Measurements from ENCODE around the gene ZNF625.

The ZNF625 gene

GRCh38 chr19:12156223-12157058 lies at the start of gene ZNF625:
Gene ZNF625 (minus strand): TSS chr19:12156734. CDS start chr19:12156558, 176 bp downstream.
- peak; percentile 85 for DNase-seq

GRCh38 chr19:12205296-12205695 lies 48.8 kb upstream of the ZNF625 start:
- no peak for DNase-seq

GRCh38 chr19:12202250-12202649 lies 45.7 kb upstream of the ZNF625 start:
- no peak for DNase-seq

GRCh38 chr19:12199757-12200419 lies 43.4 kb upstream of the ZNF625 start:
- DNase-seq, result no peak

- DNase-seq, result no peak
Observed at GRCh38 chr19:12198136-12198535, 41.6 kb upstream of the ZNF625 start.

- no peak for DNase-seq
Observed at GRCh38 chr19:12194827-12195731, 38.5 kb upstream of the ZNF625 start.

GRCh38 chr19:12187625-12188024 lies 31.1 kb upstream of the ZNF625 start:
- no peak for DNase-seq

GRCh38 chr19:12180377-12180776 lies 23.8 kb upstream of the ZNF625 start:
- no peak for DNase-seq

- DNase-seq, result no peak
Observed at GRCh38 chr19:12166626-12167025, 10.1 kb upstream of the ZNF625 start.

- DNase-seq, result no peak
Observed at GRCh38 chr19:12163826-12164225, 7.3 kb upstream of the ZNF625 start.

GRCh38 chr19:12162882-12163806 lies 6.6 kb upstream of the ZNF625 start, which contains the start of gene ZNF136:
Gene ZNF136 (plus strand): TSS chr19:12163096. CDS start chr19:12163204, 108 bp downstream.
- DNase-seq, result peak; percentile 80

GRCh38 chr19:12162513-12162881 lies 6.0 kb upstream of the ZNF625 start:
- no peak for DNase-seq

- DNase-seq, result no peak
Observed at GRCh38 chr19:12159773-12160414, 3.4 kb upstream of the ZNF625 start.

- DNase-seq, result no peak
Observed at GRCh38 chr19:12155324-12155860, 1.1 kb downstream of the ZNF625 start.

- no peak for DNase-seq
Observed at GRCh38 chr19:12145348-12145747, 11.2 kb downstream of the ZNF625 start.

GRCh38 chr19:12141405-12141736 lies 15.2 kb downstream of the ZNF625 start:
- no peak for DNase-seq

- peak; percentile 43 for DNase-seq
Observed at GRCh38 chr19:12140545-12141404, 15.8 kb downstream of the ZNF625 start.

- DNase-seq, result peak; percentile 77
Observed at GRCh38 chr19:12139885-12140544, 16.5 kb downstream of the ZNF625 start, which contains the start of gene ZNF20. Gene ZNF20 (minus strand): TSS chr19:12140350. CDS start chr19:12140182, 168 bp downstream.

- no peak for DNase-seq
Observed at GRCh38 chr19:12139269-12139668, 17.3 kb downstream of the ZNF625 start.
